WTC11 (cell line): ENCODE measurements around the gene CHD3. TPM values are rescaled to one million over a fixed set of nuclear protein-coding genes. Genes with fewer than 3 reads are reported as not detected.
A peak's percentile ranks its signal among the peaks of the same experiment; 100 is the strongest.

Experiments used
- ATAC-seq: fragments of 200-7000 bp; cut with Tn5 transposase; 2 replicates; pipeline ENCODE4 v1.10.0; 2021; ENCODE audit warnings: mild to moderate bottlenecking, moderate library complexity
- CTCF ChIA-PET: fragments of 300-600 bp; sonication (Branson Sonifier 250); formaldehyde crosslinking; loops from one replicate; lab custom pipeline; 2021; ENCODE audit warnings: antibody characterized with exemption; lab: Charles Lee
- POLR2A ChIA-PET: fragments of 350-600 bp; sonication (Branson Sonifier 250); formaldehyde crosslinking; loops from one replicate; lab custom pipeline; 2021; ENCODE audit warnings: antibody characterized with exemption; lab: Charles Lee
- DNase-seq: peaks from one replicate; pipeline ENCODE4 v3.0.0; 2021; ENCODE audit warnings: low spot score
- H3K27ac Mint-ChIP-seq: 2 replicates; pipeline ENCODE4 v1.8.0; 2021; ENCODE audit warnings: mixed read lengths
- H3K27me3 Mint-ChIP-seq: 2 replicates; pipeline ENCODE4 v1.8.0; 2021; ENCODE audit warnings: low read depth, mild to moderate bottlenecking, moderate library complexity, mixed read lengths
- H3K36me3 Mint-ChIP-seq: 2 replicates; pipeline ENCODE4 v1.8.0; 2021; ENCODE audit warnings: mixed read lengths
- H3K4me1 Mint-ChIP-seq: 2 replicates; pipeline ENCODE4 v1.8.0; 2022; ENCODE audit warnings: mixed read lengths
- H3K4me3 Mint-ChIP-seq: 2 replicates; pipeline ENCODE4 v1.8.0; 2021; ENCODE audit warnings: mild to moderate bottlenecking, moderate library complexity, mixed read lengths
- H3K9me3 Mint-ChIP-seq: 2 replicates; pipeline ENCODE4 v1.8.0; 2021; ENCODE audit warnings: mixed read lengths
- ARID4B ChIP-seq: sonication (generic); formaldehyde crosslinking; IDR thresholded peaks from 2 replicates; pipeline ENCODE4 v1.8.0; 2023; ENCODE audit warnings: missing genetic modification reagents, mild to moderate bottlenecking, borderline replicate concordance
- CBFB ChIP-seq: sonication (generic); formaldehyde crosslinking; IDR thresholded peaks from 2 replicates; pipeline ENCODE4 v1.8.1; 2022; ENCODE audit warnings: mild to moderate bottlenecking, low read depth, missing genetic modification reagents
- CDX4 ChIP-seq: fragments of 250-450 bp; sonication (Bioruptor Pico); IDR thresholded peaks from 2 replicates; pipeline ENCODE4 v1.9.0; 2021; ENCODE audit warnings: moderate library complexity, mild to moderate bottlenecking, inconsistent platforms, borderline replicate concordance
- EMX1 ChIP-seq: fragments of 250-450 bp; sonication (Bioruptor Pico); IDR thresholded peaks from 2 replicates; pipeline ENCODE4 v1.8.0; 2021; ENCODE audit warnings: mild to moderate bottlenecking
- ERG ChIP-seq: fragments of 250-450 bp; sonication (Bioruptor Pico); IDR thresholded peaks from 2 replicates; pipeline ENCODE4 v1.8.0; 2021; ENCODE audit warnings: mild to moderate bottlenecking
- ETV6 ChIP-seq: sonication (generic); formaldehyde crosslinking; IDR thresholded peaks from 2 replicates; pipeline ENCODE4 v1.8.1; 2022; ENCODE audit warnings: mild to moderate bottlenecking, missing genetic modification reagents
- FOXJ3 ChIP-seq: sonication (generic); formaldehyde crosslinking; IDR thresholded peaks from 2 replicates; pipeline ENCODE4 v1.9.0; 2021; ENCODE audit warnings: missing genetic modification reagents, mild to moderate bottlenecking, borderline replicate concordance
- FOXK1 ChIP-seq: sonication (generic); formaldehyde crosslinking; IDR thresholded peaks from 2 replicates; pipeline ENCODE4 v1.8.0; 2022; ENCODE audit warnings: mild to moderate bottlenecking, moderate library complexity, missing genetic modification reagents
- GABPB1 ChIP-seq: sonication (generic); formaldehyde crosslinking; IDR thresholded peaks from 2 replicates; pipeline ENCODE4 v1.8.1; 2023; ENCODE audit warnings: mild to moderate bottlenecking, missing genetic modification reagents
- JAZF1 ChIP-seq: fragments of 250-450 bp; sonication (Bioruptor Pico); IDR thresholded peaks from 2 replicates; pipeline ENCODE4 v1.9.0; 2021; ENCODE audit warnings: moderate library complexity, mild to moderate bottlenecking, inconsistent platforms
- MYBL2 ChIP-seq: sonication (generic); formaldehyde crosslinking; IDR thresholded peaks from 2 replicates; pipeline ENCODE4 v1.8.1; 2023; ENCODE audit warnings: mild to moderate bottlenecking, moderate library complexity, missing genetic modification reagents
- NFATC4 ChIP-seq: fragments of 250-450 bp; sonication (Bioruptor Pico); IDR thresholded peaks from 2 replicates; pipeline ENCODE4 v1.9.0; 2021; ENCODE audit warnings: mild to moderate bottlenecking
- NFYB ChIP-seq: sonication (generic); formaldehyde crosslinking; conservative IDR thresholded peaks from 2 replicates; pipeline ENCODE4 v1.8.0; 2022; ENCODE audit warnings: low read depth, missing genetic modification reagents
- NR2C2 ChIP-seq: sonication (generic); formaldehyde crosslinking; IDR thresholded peaks from 2 replicates; pipeline ENCODE4 v1.8.0; 2022; ENCODE audit warnings: mild to moderate bottlenecking, missing genetic modification reagents
- PRRX2 ChIP-seq: fragments of 250-450 bp; sonication (Bioruptor Pico); IDR thresholded peaks from 2 replicates; pipeline ENCODE4 v1.8.0; 2021; ENCODE audit warnings: mild to moderate bottlenecking
- SMAD4 ChIP-seq: sonication (generic); formaldehyde crosslinking; IDR thresholded peaks from 2 replicates; pipeline ENCODE4 v1.8.0; 2022; ENCODE audit warnings: mild to moderate bottlenecking, missing genetic modification reagents
- SP1 ChIP-seq: sonication (generic); formaldehyde crosslinking; conservative IDR thresholded peaks from 2 replicates; pipeline ENCODE4 v1.8.1; 2022; ENCODE audit warnings: missing genetic modification reagents
- STAT6 ChIP-seq: sonication (generic); formaldehyde crosslinking; conservative IDR thresholded peaks from 2 replicates; pipeline ENCODE4 v1.8.1; 2023; ENCODE audit warnings: mild to moderate bottlenecking, low read depth, missing genetic modification reagents, moderate library complexity
- USF1 ChIP-seq: sonication (generic); formaldehyde crosslinking; IDR thresholded peaks from 2 replicates; pipeline ENCODE4 v1.8.0; 2022; ENCODE audit warnings: mild to moderate bottlenecking, missing genetic modification reagents
- ZNF121 ChIP-seq: sonication (generic); formaldehyde crosslinking; IDR thresholded peaks from 2 replicates; pipeline ENCODE4 v1.8.0; 2023; ENCODE audit warnings: missing genetic modification reagents
- ZSCAN18 ChIP-seq: fragments of 250-450 bp; sonication (Bioruptor Pico); IDR thresholded peaks from 2 replicates; pipeline ENCODE4 v2.1.2; 2022; ENCODE audit warnings: mild to moderate bottlenecking, moderate library complexity
- total RNA-seq: library from RNA; stranded (reverse); gene quantifications from 3 replicates; pipeline ENCODE4 v1.2.3, GENCODE V29; 2021

CHD3 gene
- total RNA-seq, 1 experiment from 2014 or later: 39.5 TPM

GRCh38 chr17:7844292-7845154 is 44.1 kb upstream of the CHD3 start:
- Mint-ChIP-seq H3K4me1 (peaks cover 21% of the 10 kb centered on the region), H3K36me3 (no peaks in the 10 kb centered on the region)
- POLR2A ChIA-PET: interaction anchor here (0.9 to 1.7 kb wide), 3 partner anchors 9 to 13 kb away, joined by 3 to 11 read pairs (median 8); partner anchors contain the start of genes CYB5D1 and NAA38
- peak; percentile 81 for ATAC-seq
- TF ChIP-seq NFYB (CRISPR knock-in tag) (peak; percentile 78), USF1 (CRISPR knock-in tag) (no peak), STAT6 (CRISPR knock-in tag) (no peak), ARID4B (CRISPR knock-in tag) (peak; percentile 75; the same call in 1 of the 2 replicates), CDX4 (no peak), SMAD4 (CRISPR knock-in tag) (no peak), ETV6 (CRISPR knock-in tag) (0 out of 2 replicates have a peak, but pooled peaks have one; percentile 51), FOXK1 (CRISPR knock-in tag) (peak; percentile 53), ERG (CRISPR knock-in tag) (no peak), SP1 (CRISPR knock-in tag) (peak; percentile 42; the same call in 1 of the 2 replicates)
- TF ChIP-seq, all 79 proteins: peak for 5
- Mint-ChIP-seq H3K27me3 (peaks cover 39% of the 10 kb centered on the region), H3K4me3 (peak overlapping the region; percentile 81), H3K9me3 (no peaks in the 10 kb centered on the region), H3K27ac (no peak overlapping the region)
- CTCF ChIA-PET: interaction anchor here (0.7 to 7.0 kb wide), 17 partner anchors 9 to 249 kb away, joined by 3 to 66 read pairs (median 6); partner anchors contain the start of genes CYB5D1, KDM6B, NAA38 and TP53
- DNase-seq: peak; percentile 89

- no peaks in the 10 kb centered on the region for H3K36me3 Mint-ChIP-seq
- no peak for DNase-seq
- H3K9me3 Mint-ChIP-seq: no peaks in the 10 kb centered on the region
- peaks cover 29% of the 10 kb centered on the region for H3K27me3 Mint-ChIP-seq
- no peak for ATAC-seq
- POLR2A ChIA-PET: interaction anchor here (0.9 to 1.7 kb wide), 3 partner anchors 10 to 12 kb away, joined by 3 to 11 read pairs (median 8); partner anchors contain the start of genes CYB5D1 and NAA38
- H3K4me3 Mint-ChIP-seq: peak overlapping the region; percentile 81
- no peak overlapping the region for H3K27ac Mint-ChIP-seq
- CTCF ChIA-PET: interaction anchor here (0.7 to 7.0 kb wide), 15 partner anchors 8 to 228 kb away, joined by 3 to 66 read pairs (median 6); partner anchors contain the start of genes CYB5D1, KDM6B, NAA38 and TP53
- H3K4me1 Mint-ChIP-seq: peaks cover 18% of the 10 kb centered on the region
- TF ChIP-seq NFATC4 (CRISPR knock-in tag): no peak
- no peak for TF ChIP-seq ZNF121 (CRISPR knock-in tag)
- no peak for TF ChIP-seq CBFB (CRISPR knock-in tag)
- TF ChIP-seq PRRX2 (CRISPR knock-in tag): no peak
- TF ChIP-seq ZSCAN18 (CRISPR knock-in tag): no peak
- no peak for TF ChIP-seq FOXK1 (CRISPR knock-in tag)
- no peak for TF ChIP-seq JAZF1
- no peak for TF ChIP-seq GABPB1 (CRISPR knock-in tag)
- TF ChIP-seq NR2C2: no peak
- no peak for TF ChIP-seq FOXJ3 (CRISPR knock-in tag)
- no peak for TF ChIP-seq EMX1 (CRISPR knock-in tag)
- no peak for TF ChIP-seq MYBL2
These were observed 43.1 kb upstream of the CHD3 start for GRCh38 chr17:7845359-7846062.
